ENCODE results near the gene TXNDC17. TPM values are rescaled to one million over a fixed set of nuclear protein-coding genes. Genes with fewer than 3 reads are reported as not detected.
"Not testable (repeated sequence)": the region's sequence is repeated elsewhere in the genome, so short reads cannot be mapped to it uniquely, and the experiment has no call there.

Gene TXNDC17
- total RNA-seq, 1 experiment from 2014 or later, result 250 TPM

- no peak for DNase-seq (ENCODE audit: low read depth)
These were observed 19.2 kb downstream of the TXNDC17 start for GRCh38 chr17:6660101-6660500.

- no peak for DNase-seq (ENCODE audit: low read depth)
These were observed 20.1 kb downstream of the TXNDC17 start for GRCh38 chr17:6660805-6661463.

- no peak for DNase-seq (ENCODE audit: low read depth)
These were observed 20.6 kb downstream of the TXNDC17 start for GRCh38 chr17:6661464-6661848.

GRCh38 chr17:6663200-6663599, 22.3 kb downstream of the TXNDC17 start:
- not testable (repeated sequence) for DNase-seq (ENCODE audit: low read depth)

GRCh38 chr17:6666077-6666521, 25.2 kb downstream of the TXNDC17 start:
- DNase-seq (ENCODE audit: low read depth), result peak; percentile 77

GRCh38 chr17:6666557-6666956, 25.7 kb downstream of the TXNDC17 start:
- DNase-seq (ENCODE audit: low read depth), result no peak

GRCh38 chr17:6667516-6667915, 26.7 kb downstream of the TXNDC17 start:
- DNase-seq (ENCODE audit: low read depth), result no peak

GRCh38 chr17:6668219-6668618, 27.4 kb downstream of the TXNDC17 start:
- DNase-seq (ENCODE audit: low read depth), result no peak

- no peak for DNase-seq (ENCODE audit: low read depth)
These were observed 28.0 kb downstream of the TXNDC17 start for GRCh38 chr17:6668727-6669425.

- no peak for DNase-seq (ENCODE audit: low read depth)
These were observed 28.8 kb downstream of the TXNDC17 start for GRCh38 chr17:6669479-6670212.

- DNase-seq (ENCODE audit: low read depth), result no peak
These were observed 29.7 kb downstream of the TXNDC17 start for GRCh38 chr17:6670571-6670970.

- DNase-seq (ENCODE audit: low read depth), result no peak
These were observed 30.1 kb downstream of the TXNDC17 start for GRCh38 chr17:6670999-6671398.

- DNase-seq (ENCODE audit: low read depth), result no peak
These were observed 30.6 kb downstream of the TXNDC17 start for GRCh38 chr17:6671431-6671830.

- DNase-seq (ENCODE audit: low read depth), result no peak
These were observed 33.7 kb downstream of the TXNDC17 start for GRCh38 chr17:6674586-6674985.

GRCh38 chr17:6675201-6675825, 34.5 kb downstream of the TXNDC17 start:
- no peak for DNase-seq (ENCODE audit: low read depth)

GRCh38 chr17:6676802-6677157, 35.9 kb downstream of the TXNDC17 start:
- DNase-seq (ENCODE audit: low read depth), result no peak

GRCh38 chr17:6677158-6677831, 36.4 kb downstream of the TXNDC17 start:
- DNase-seq (ENCODE audit: low read depth), result peak; percentile 80

GRCh38 chr17:6677946-6678345, 37.1 kb downstream of the TXNDC17 start:
- no peak for DNase-seq (ENCODE audit: low read depth)

- DNase-seq (ENCODE audit: low read depth), result no peak
These were observed 38.4 kb downstream of the TXNDC17 start for GRCh38 chr17:6679241-6679640.

GRCh38 chr17:6681176-6681575, 40.3 kb downstream of the TXNDC17 start:
- no peak for DNase-seq (ENCODE audit: low read depth)

- no peak for DNase-seq (ENCODE audit: low read depth)
These were observed 40.8 kb downstream of the TXNDC17 start for GRCh38 chr17:6681671-6682070.

GRCh38 chr17:6682339-6682738, 41.5 kb downstream of the TXNDC17 start:
- no peak for DNase-seq (ENCODE audit: low read depth)
